ENCODE results near the gene LINC01488.

The LINC01488 gene

GRCh38 chr11:69466039-69466438, 15.4 kb upstream of the LINC01488 start:
- no peak overlapping the region for H3K4me3 ChIP-seq (ENCODE audit: low read depth, low read length)
- no peak for DNase-seq
- TF ChIP-seq, protein P1, sequence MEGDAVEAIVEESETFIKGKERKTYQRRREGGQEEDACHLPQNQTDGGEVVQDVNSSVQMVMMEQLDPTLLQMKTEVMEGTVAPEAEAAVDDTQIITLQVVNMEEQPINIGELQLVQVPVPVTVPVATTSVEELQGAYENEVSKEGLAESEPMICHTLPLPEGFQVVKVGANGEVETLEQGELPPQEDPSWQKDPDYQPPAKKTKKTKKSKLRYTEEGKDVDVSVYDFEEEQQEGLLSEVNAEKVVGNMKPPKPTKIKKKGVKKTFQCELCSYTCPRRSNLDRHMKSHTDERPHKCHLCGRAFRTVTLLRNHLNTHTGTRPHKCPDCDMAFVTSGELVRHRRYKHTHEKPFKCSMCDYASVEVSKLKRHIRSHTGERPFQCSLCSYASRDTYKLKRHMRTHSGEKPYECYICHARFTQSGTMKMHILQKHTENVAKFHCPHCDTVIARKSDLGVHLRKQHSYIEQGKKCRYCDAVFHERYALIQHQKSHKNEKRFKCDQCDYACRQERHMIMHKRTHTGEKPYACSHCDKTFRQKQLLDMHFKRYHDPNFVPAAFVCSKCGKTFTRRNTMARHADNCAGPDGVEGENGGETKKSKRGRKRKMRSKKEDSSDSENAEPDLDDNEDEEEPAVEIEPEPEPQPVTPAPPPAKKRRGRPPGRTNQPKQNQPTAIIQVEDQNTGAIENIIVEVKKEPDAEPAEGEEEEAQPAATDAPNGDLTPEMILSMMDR (IDR thresholded peaks at IDR 0.05; ENCODE audit: low read depth, low read length): no peak
- H3K4me1 ChIP-seq: no peaks in the 10 kb centered on the region
- no peaks in the 10 kb centered on the region for H3K36me3 ChIP-seq
- no peaks in the 10 kb centered on the region for H3K9me3 ChIP-seq
- H3K27me3 ChIP-seq: no peaks in the 10 kb centered on the region

DNA sequence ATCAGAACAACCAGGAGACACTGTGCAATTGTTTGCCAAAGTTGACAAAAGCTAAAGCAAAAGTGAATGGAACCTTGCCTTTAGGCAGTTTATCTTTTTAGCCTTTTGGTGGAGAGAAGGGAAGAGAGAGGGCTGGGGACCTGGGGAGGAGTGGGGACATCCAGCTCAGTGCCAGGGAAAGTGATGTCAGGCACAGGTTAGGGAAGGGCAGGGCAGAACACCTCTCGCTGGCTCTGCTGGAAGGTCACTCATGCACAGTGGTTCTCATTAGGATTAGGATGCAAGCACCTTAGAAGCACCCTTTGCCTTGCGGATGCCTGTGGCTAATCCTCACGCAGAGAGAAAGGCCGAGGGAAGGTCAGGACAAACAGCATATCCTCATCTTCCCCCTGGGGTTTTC, 14.3 kb upstream of the LINC01488 start:
- H3K36me3 ChIP-seq: no peaks in the 10 kb centered on the region
- no peaks in the 10 kb centered on the region for H3K27me3 ChIP-seq
- no peaks in the 10 kb centered on the region for H3K4me1 ChIP-seq
- no peaks in the 10 kb centered on the region for H3K9me3 ChIP-seq
- TF ChIP-seq, protein P1 (IDR thresholded peaks at IDR 0.05; ENCODE audit: low read depth, low read length): no peak
- H3K4me3 ChIP-seq (ENCODE audit: low read depth, low read length): no peak overlapping the region
- no peak for DNase-seq

DNA sequence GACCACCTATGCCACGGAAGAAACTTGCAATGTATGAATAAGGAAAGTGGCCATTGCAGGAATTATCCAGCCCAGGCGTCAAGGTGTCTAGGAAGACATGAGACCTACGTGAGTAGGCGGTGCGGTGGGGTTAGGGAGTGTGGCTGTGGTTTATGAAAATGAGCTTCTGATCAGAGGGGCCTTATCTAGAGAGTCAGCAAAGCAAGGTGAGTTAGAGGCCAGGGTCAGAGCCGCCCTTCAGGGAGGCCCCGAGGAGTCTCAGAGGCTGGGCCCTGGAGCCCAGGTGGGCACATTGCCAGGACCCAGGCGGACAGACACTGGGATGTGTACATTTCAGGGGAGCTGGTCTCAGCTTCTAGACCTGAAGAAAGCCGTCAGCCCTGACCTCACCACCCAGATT, 13.8 kb upstream of the LINC01488 start:
- Histone ChIP-seq H3K36me3 (no peaks in the 10 kb centered on the region), H3K4me3 (ENCODE audit: low read depth, low read length) (no peak overlapping the region), H3K9me3 (no peaks in the 10 kb centered on the region), H3K27me3 (no peaks in the 10 kb centered on the region), H3K4me1 (no peaks in the 10 kb centered on the region)
- no peak for DNase-seq
- TF ChIP-seq, protein P1 (IDR thresholded peaks at IDR 0.05; ENCODE audit: low read depth, low read length): no peak

DNA sequence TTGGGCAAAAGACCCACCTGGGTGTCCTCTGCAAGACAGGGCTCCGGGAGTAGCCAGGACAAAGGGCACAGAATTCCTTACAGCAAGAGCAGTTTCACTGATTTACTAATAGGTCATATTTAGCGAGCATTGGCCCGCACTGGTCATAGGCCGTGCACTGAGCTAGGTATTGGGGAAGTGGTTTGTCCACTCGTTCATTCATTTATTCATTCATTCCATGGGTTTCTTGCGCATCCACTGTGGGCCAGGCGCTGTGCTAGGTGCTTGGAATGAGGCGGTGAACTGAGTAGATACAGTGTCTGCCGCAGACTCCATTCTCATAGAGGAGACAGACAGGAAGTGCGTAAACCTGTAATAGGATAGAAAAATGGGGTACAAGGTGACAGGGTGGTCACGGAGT, 13.2 kb upstream of the LINC01488 start:
- Histone ChIP-seq H3K36me3 (no peaks in the 10 kb centered on the region), H3K27me3 (no peaks in the 10 kb centered on the region), H3K4me3 (ENCODE audit: low read depth, low read length) (no peak overlapping the region), H3K9me3 (no peaks in the 10 kb centered on the region), H3K4me1 (no peaks in the 10 kb centered on the region)
- DNase-seq: no peak
- TF ChIP-seq, protein P1 (IDR thresholded peaks at IDR 0.05; ENCODE audit: low read depth, low read length): no peak

- no peaks in the 10 kb centered on the region; the same call in 1 of the 2 replicates for H3K9me3 ChIP-seq
- H3K4me3 ChIP-seq (ENCODE audit: low read depth, low read length): no peak overlapping the region
- no peaks in the 10 kb centered on the region for H3K36me3 ChIP-seq
- no peaks in the 10 kb centered on the region for H3K27me3 ChIP-seq
- no peak for DNase-seq
- TF ChIP-seq, protein P1 (IDR thresholded peaks at IDR 0.05; ENCODE audit: low read depth, low read length): no peak
- H3K4me1 ChIP-seq: no peaks in the 10 kb centered on the region
Observed at GRCh38 chr11:69468911-69469885, 12.3 kb upstream of the LINC01488 start.

GRCh38 chr11:69470301-69470700, 11.2 kb upstream of the LINC01488 start:
- no peak for DNase-seq
- no peaks in the 10 kb centered on the region; the same call in 1 of the 2 replicates for H3K9me3 ChIP-seq
- H3K4me3 ChIP-seq (ENCODE audit: low read depth, low read length): no peak overlapping the region
- no peaks in the 10 kb centered on the region for H3K27me3 ChIP-seq
- TF ChIP-seq, protein P1 (IDR thresholded peaks at IDR 0.05; ENCODE audit: low read depth, low read length): no peak
- H3K4me1 ChIP-seq: no peaks in the 10 kb centered on the region
- no peaks in the 10 kb centered on the region for H3K36me3 ChIP-seq
